Measurements from ENCODE around the gene AQP2. TPM values are rescaled to one million over a fixed set of nuclear protein-coding genes. Genes with fewer than 3 reads are reported as not detected.

Gene AQP2
- total and polyA plus RNA-seq, 2 of the 4 experiments (the other 2 are of a cell fraction): not detected

GRCh38 chr12:49932023-49932422 lies 18.5 kb upstream of the AQP2 start:
- in situ Hi-C loops (cut with MboI; ENCODE audit: low sequenced_read_pairs): no loop called here
- no peak for DNase-seq
- no peak overlapping the region for H2AK9ac ChIP-seq (replicated peaks; ENCODE audit: low read depth, low read length, poor library complexity)
- no peak overlapping the region for H2BK120ac ChIP-seq (ENCODE audit: low read depth, low read length)
- H3K56ac ChIP-seq (ENCODE audit: extremely low read depth, insufficient read depth, low read length): no peak overlapping the region
- H3K27me3 ChIP-seq (ENCODE audit: control insufficient read depth, insufficient read depth, low read length): no peaks in the 10 kb centered on the region; the same call in 1 of the 2 replicates
- peaks cover 2% of the 10 kb centered on the region; the same call in 1 of the 2 replicates for H3K4me1 ChIP-seq (ENCODE audit: control insufficient read depth, insufficient read depth, low read length)
- 100% methylated on average over 1 of the region's 7 CpGs; no CpG with 5 or more reads in 1 of the 2 experiments for WGBS, 2 experiments (ENCODE audit: extremely low coverage in 2 of 2, insufficient read length in 1 of 2)
- no peak overlapping the region; the same call in 1 of the 2 replicates for H4K91ac ChIP-seq (ENCODE audit: insufficient read depth, low read depth, low read length)
- POLR2A ChIA-PET (ENCODE audit: unreplicated experiment): no interaction called here
- intact Hi-C loops (cut with micrococcal nuclease): no loop called here
- H3K14ac ChIP-seq (replicated peaks; ENCODE audit: low read depth, low read length): no peak overlapping the region
- peak overlapping the region; percentile 14 for H2AFZ ChIP-seq (replicated peaks; ENCODE audit: low read length, poor library complexity)
- H2AK5ac ChIP-seq (ENCODE audit: low read depth, low read length): peak overlapping the region; percentile 37; the same call in 1 of the 2 replicates
- H3K4me2 ChIP-seq (ENCODE audit: low read depth, low read length): no peak overlapping the region
- H3K4ac ChIP-seq (ENCODE audit: low read depth, low read length): no peak overlapping the region
- H2BK15ac ChIP-seq (ENCODE audit: low read depth, low read length): peak overlapping the region; percentile 15; the same call in 1 of the 3 replicates
- no TSS peak for BruUV-seq (replicated peaks)
- no peaks in the 10 kb centered on the region for H3K36me3 ChIP-seq (ENCODE audit: control insufficient read depth, insufficient read depth, low read length)
- H3K18ac ChIP-seq (ENCODE audit: low read depth, low read length): no peak overlapping the region
- H3K9me1 ChIP-seq (ENCODE audit: insufficient read depth, low read length): no peaks in the 10 kb centered on the region
- H3K9ac ChIP-seq (ENCODE audit: low read depth, low read length): no peak overlapping the region
- no peak overlapping the region for H4K5ac ChIP-seq (ENCODE audit: low read depth, low read length)
- no peak for ATAC-seq (ENCODE audit: low read depth)
- H4K8ac ChIP-seq (ENCODE audit: low read depth in 2 of 2, low read length in 2 of 2): no peak overlapping the region
- no peak overlapping the region for H2BK20ac ChIP-seq (ENCODE audit: low read depth, low read length)
- no peaks in the 10 kb centered on the region for H4K20me1 ChIP-seq (ENCODE audit: insufficient read depth, low read length)
- dilution Hi-C loops (cut with HindIII; ENCODE audit: low sequenced_read_pairs, unreplicated experiment): no loop called here
- no peak overlapping the region for H3K23ac ChIP-seq (ENCODE audit: low read depth, low read length)
- H3K27ac ChIP-seq (ENCODE audit: insufficient read depth, low read length): no peak overlapping the region
- CTCF ChIA-PET: interaction anchor here (0.9 kb wide), 1 partner anchor 14 kb away, joined by 3 read pairs; no protein-coding TSS in a partner anchor
- no peaks in the 10 kb centered on the region for H3K9me3 ChIP-seq (ENCODE audit: control insufficient read depth, insufficient read depth, low read length)
- H3K4me3 ChIP-seq (ENCODE audit: insufficient read depth, low read depth, low read length): no peak overlapping the region
- TF ChIP-seq BHLHE40 (IDR thresholded peaks at IDR 0.05; ENCODE audit: low read depth, low read length) (no peak), MAZ (IDR thresholded peaks at IDR 0.05; ENCODE audit: borderline replicate concordance, low read depth, low read length) (no peak), NFE2L2 (IDR thresholded peaks at IDR 0.05; ENCODE audit: low read depth, low read length) (no peak), RAD21 (IDR thresholded peaks at IDR 0.05; ENCODE audit: low read length) (no peak), CEBPB (IDR thresholded peaks at IDR 0.05; ENCODE audit: low read depth, low read length) (no peak), ELK1 (IDR thresholded peaks at IDR 0.05; ENCODE audit: borderline replicate concordance, low read depth, low read length) (no peak), CHD1 (IDR thresholded peaks at IDR 0.05; ENCODE audit: low read depth, low read length) (no peak), MXI1 (IDR thresholded peaks at IDR 0.05; ENCODE audit: borderline replicate concordance, low read depth, low read length) (no peak), USF2 (IDR thresholded peaks at IDR 0.05; ENCODE audit: low read depth, low read length) (no peak), MAFK (IDR thresholded peaks at IDR 0.05; ENCODE audit: low read depth, low read length) (no peak), POLR2A (IDR thresholded peaks at IDR 0.05; ENCODE audit: low read depth, low read length) (no peak), RFX5 (IDR thresholded peaks at IDR 0.05; ENCODE audit: low read depth, low read length) (no peak), SMC3 (IDR thresholded peaks at IDR 0.05; ENCODE audit: low read depth, low read length) (no peak), RCOR1 (IDR thresholded peaks at IDR 0.05; ENCODE audit: insufficient replicate concordance, low read length) (no peak), CTCF (conservative IDR thresholded peaks at IDR 0.05; ENCODE audit: low read depth, low read length) (no peak), FOS (IDR thresholded peaks at IDR 0.05; ENCODE audit: low read depth, low read length) (no peak)
- H2BK5ac ChIP-seq (ENCODE audit: low read depth, low read length, poor library complexity, severe bottlenecking): no peak overlapping the region
- no peaks in the 10 kb centered on the region for H3K79me1 ChIP-seq (ENCODE audit: low read depth in 1 of 2, low read length in 2 of 2)

Data from IMR-90 (cell line).